Adrenal gland (tissue), 5 donors: ENCODE measurements around the gene YJEFN3.

Experiments
- POLR2A ChIP-seq, 2 donors: fragments of 450-650 bp; IDR thresholded peaks; one replicate each; pipeline ENCODE4 v1.6.1; 2017; ENCODE audit warnings: antibody characterized with exemption in 2 of 2, mild to moderate bottlenecking in 2 of 2, moderate library complexity in 1 of 2
- TF ChIP-seq, protein P1 (sequence below), 6 experiments: fragments of 450-650 bp in 4 of 6; fragments of 200-600 bp in 2 of 6; sonication (generic) in 1 of 6; IDR thresholded peaks; 1 replicate in 5 of 6; 2 replicates in 1 of 6; pipeline versions ENCODE4 v1.5.1 to v1.8.0; 2016 to 2021; ENCODE audit warnings: antibody characterized with exemption in 6 of 6, mild to moderate bottlenecking in 2 of 6, moderate library complexity in 1 of 6
- donor health status: DM: no; HTN: no; CAD: no.

DNA sequence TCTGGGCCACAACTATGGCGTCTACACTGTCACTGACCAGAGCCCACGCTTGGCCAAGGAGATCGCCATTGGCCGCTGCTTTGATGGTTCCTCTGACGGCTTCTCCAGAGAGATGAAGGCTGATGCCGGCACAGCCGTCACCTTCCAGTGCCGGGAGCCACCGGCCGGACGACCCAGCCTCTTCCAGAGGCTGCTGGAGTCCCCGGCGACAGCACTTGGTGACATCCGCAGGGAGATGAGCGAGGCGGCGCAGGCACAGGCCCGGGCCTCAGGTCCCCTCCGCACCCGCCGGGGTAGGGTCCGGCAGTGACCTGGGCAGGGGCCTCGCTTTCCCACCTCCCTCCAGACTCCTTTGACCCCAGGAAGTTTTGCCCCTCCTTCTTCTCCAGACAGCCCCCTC, 17.0 kb downstream of the YJEFN3 start:
- TF ChIP-seq, protein P1, sequence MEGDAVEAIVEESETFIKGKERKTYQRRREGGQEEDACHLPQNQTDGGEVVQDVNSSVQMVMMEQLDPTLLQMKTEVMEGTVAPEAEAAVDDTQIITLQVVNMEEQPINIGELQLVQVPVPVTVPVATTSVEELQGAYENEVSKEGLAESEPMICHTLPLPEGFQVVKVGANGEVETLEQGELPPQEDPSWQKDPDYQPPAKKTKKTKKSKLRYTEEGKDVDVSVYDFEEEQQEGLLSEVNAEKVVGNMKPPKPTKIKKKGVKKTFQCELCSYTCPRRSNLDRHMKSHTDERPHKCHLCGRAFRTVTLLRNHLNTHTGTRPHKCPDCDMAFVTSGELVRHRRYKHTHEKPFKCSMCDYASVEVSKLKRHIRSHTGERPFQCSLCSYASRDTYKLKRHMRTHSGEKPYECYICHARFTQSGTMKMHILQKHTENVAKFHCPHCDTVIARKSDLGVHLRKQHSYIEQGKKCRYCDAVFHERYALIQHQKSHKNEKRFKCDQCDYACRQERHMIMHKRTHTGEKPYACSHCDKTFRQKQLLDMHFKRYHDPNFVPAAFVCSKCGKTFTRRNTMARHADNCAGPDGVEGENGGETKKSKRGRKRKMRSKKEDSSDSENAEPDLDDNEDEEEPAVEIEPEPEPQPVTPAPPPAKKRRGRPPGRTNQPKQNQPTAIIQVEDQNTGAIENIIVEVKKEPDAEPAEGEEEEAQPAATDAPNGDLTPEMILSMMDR (IDR thresholded peaks at IDR 0.05) = no peak
- no peak for TF ChIP-seq POLR2A (IDR thresholded peaks at IDR 0.05)
